GM12875 (cell line): Measurements from ENCODE around the gene PRF1.
"Not testable (repeated sequence)": the region's sequence is repeated elsewhere in the genome, so short reads cannot be mapped to it uniquely, and the experiment has no call there.

ENCODE experiments used
- H3K4me3 ChIP-seq: one replicate; pipeline ENCODE4 v1.5.1; 2011; ENCODE audit warnings: low read depth, low read length, control low read depth
- CTCF ChIP-seq: IDR thresholded peaks from 2 replicates; pipeline ENCODE4 v1.5.1; 2011; ENCODE audit warnings: low read depth, mild to moderate bottlenecking, control low read depth, inconsistent platforms, low read length, moderate library complexity, borderline replicate concordance; ENCODE audit not compliant: insufficient read depth

The PRF1 gene

GRCh38 chr10:70585578-70586169, 16.9 kb downstream of the PRF1 start:
- no peak overlapping the region for H3K4me3 ChIP-seq
- TF ChIP-seq CTCF: no peak

GRCh38 chr10:70584909-70585544, 17.5 kb downstream of the PRF1 start:
- no peak overlapping the region for H3K4me3 ChIP-seq
- no peak for TF ChIP-seq CTCF

- no peak overlapping the region for H3K4me3 ChIP-seq
- TF ChIP-seq CTCF: no peak
These were observed 18.2 kb downstream of the PRF1 start for GRCh38 chr10:70584366-70584765.

GRCh38 chr10:70583669-70584037, 18.9 kb downstream of the PRF1 start:
- no peak for TF ChIP-seq CTCF
- no peak overlapping the region for H3K4me3 ChIP-seq

GRCh38 chr10:70582793-70583668, 19.5 kb downstream of the PRF1 start:
- no peak for TF ChIP-seq CTCF

GRCh38 chr10:70581176-70581575, 21.4 kb downstream of the PRF1 start:
- H3K4me3 ChIP-seq: not testable (repeated sequence)

More at GRCh38 chr10:70582793-70583668, 19.5 kb downstream of the PRF1 start:
- H3K4me3 ChIP-seq: no peak overlapping the region

GRCh38 chr10:70579234-70580002, 23.1 kb downstream of the PRF1 start:
- TF ChIP-seq CTCF: no peak
- H3K4me3 ChIP-seq: no peak overlapping the region
